Measurements from ENCODE around the gene COL18A1. TPM values are rescaled to one million over a fixed set of nuclear protein-coding genes. Genes with fewer than 3 reads are reported as not detected.
"Not testable (repeated sequence)": the region's sequence is repeated elsewhere in the genome, so short reads cannot be mapped to it uniquely, and the experiment has no call there.

COL18A1 gene
- total and polyA plus RNA-seq, 2 of the 8 experiments (the other 6 are each of a cell fraction or from before 2014, with no cell fraction given), result 145 to 201 TPM

DNA sequence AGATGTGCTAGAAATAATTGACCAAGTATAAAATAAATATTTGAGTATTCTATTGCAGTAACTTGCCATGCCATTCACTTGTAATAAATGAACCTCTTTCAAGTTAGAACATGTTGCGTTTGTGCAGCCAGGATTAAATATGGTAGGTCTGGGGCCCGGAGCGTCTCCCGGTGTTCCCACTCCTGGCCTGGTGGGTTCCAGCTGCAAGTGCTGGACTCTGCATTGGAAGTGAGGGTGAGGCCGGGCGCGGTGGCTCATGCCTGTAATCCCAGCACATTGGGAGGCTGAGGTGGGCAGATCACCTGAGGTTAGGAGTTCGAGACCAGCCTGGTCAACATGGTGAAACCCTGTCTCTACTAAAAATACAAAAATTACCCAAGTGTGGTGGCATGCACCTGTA is 156.3 kb downstream of the COL18A1 start:
- H4K5ac ChIP-seq (ENCODE audit: insufficient read length, low read depth, low read length); FAIRE-seq; H3K18ac ChIP-seq (ENCODE audit: extremely low read depth, low read length); H3K14ac ChIP-seq (ENCODE audit: insufficient read length); H3K36me3 ChIP-seq (ENCODE audit: control insufficient read depth in 2 of 4, insufficient read depth in 4 of 4, low read length in 3 of 4); H3K79me2 ChIP-seq (ENCODE audit: control insufficient read depth in 1 of 2, insufficient read depth in 2 of 2, low read length in 2 of 2); H3K23me2 ChIP-seq (ENCODE audit: low read depth, low read length); H4K20me1 ChIP-seq (replicated peaks in 1 of 2; ENCODE audit: control insufficient read depth in 1 of 2, insufficient read depth in 2 of 2, low read length in 2 of 2); H2AFZ ChIP-seq (ENCODE audit: low read length); H4K8ac ChIP-seq (ENCODE audit: extremely low read depth, insufficient read depth, low read length); H2BK5ac ChIP-seq (ENCODE audit: low read depth, low read length); H2BK15ac ChIP-seq (ENCODE audit: low read length); H3K4me2 ChIP-seq (ENCODE audit: insufficient read depth in 1 of 2, low read depth in 2 of 2, low read length in 2 of 2); H3K27ac ChIP-seq (ENCODE audit: low read depth, low read length); H3K9me3 ChIP-seq (ENCODE audit: insufficient read depth in 2 of 2, low read depth in 1 of 2, low read length in 1 of 2); H3K4me1 ChIP-seq (replicated peaks in 1 of 4; ENCODE audit: control insufficient read depth in 3 of 4, insufficient read depth in 4 of 4, low read length in 3 of 4); H3K56ac ChIP-seq (replicated peaks; ENCODE audit: insufficient read length, low read depth, low read length); H3K4me3 ChIP-seq (ENCODE audit: extremely low read depth in 1 of 4, insufficient read depth in 2 of 4, low read depth in 3 of 4, low read length in 4 of 4); H2BK120ac ChIP-seq (replicated peaks; ENCODE audit: low read depth, low read length); H2BK20ac ChIP-seq (ENCODE audit: low read length); H3K79me1 ChIP-seq (ENCODE audit: low read depth, low read length); H2BK12ac ChIP-seq (ENCODE audit: low read depth, low read length); H3K4ac ChIP-seq (replicated peaks; ENCODE audit: insufficient read length, low read depth, low read length); H3K27me3 ChIP-seq (replicated peaks in 1 of 4; ENCODE audit: control insufficient read depth in 3 of 4, extremely low read depth in 1 of 4, insufficient read depth in 3 of 4, low read length in 3 of 4); H4K91ac ChIP-seq (replicated peaks; ENCODE audit: insufficient read length, low read length); H2AK5ac ChIP-seq (ENCODE audit: low read depth, low read length); H3K9ac ChIP-seq (replicated peaks in 1 of 4; ENCODE audit: extremely low read depth in 1 of 4, low read depth in 3 of 4, low read length in 3 of 4); POLR2A ChIA-PET (ENCODE audit: partially characterized antibody); H3K23ac ChIP-seq (ENCODE audit: insufficient read length): not testable (repeated sequence)
- 90% methylated on average over 8 of the region's 8 CpGs; no CpG with 5 or more reads in 1 of the 2 experiments for WGBS, 2 experiments (ENCODE audit: extremely low coverage in 1 of 2, insufficient coverage in 1 of 2, insufficient read length in 1 of 2, insufficient replicate concordance in 2 of 2, low coverage in 1 of 2, low lambda C conversion rate in 2 of 2, missing lambda C conversion rate in 1 of 2)
- CTCF ChIA-PET (ENCODE audit: partially characterized antibody), result interaction anchor here (0.9 to 5.2 kb wide), 4 partner anchors 12 to 333 kb away, joined by 3 to 32 read pairs (median 3); no protein-coding TSS in a partner anchor
- peak in 1 of 2 experiments; percentile 20 for DNase-seq (ENCODE audit: low read depth in 1 of 2, low spot score in 2 of 2)

All from H1 (cell line).